NOMO-1 treated with DMSO at 0.1 percent for 48 hours (cell line): ENCODE results near the gene SUPT3H.
"Not testable (repeated sequence)": the region's sequence is repeated elsewhere in the genome, so short reads cannot be mapped to it uniquely, and the experiment has no call there.

Experiments used
- DNase-seq: peaks from one replicate; lab custom pipeline; 2025; ENCODE audit not compliant: unreplicated experiment; lab: John Stamatoyannopoulos, UW

Gene SUPT3H

DNA sequence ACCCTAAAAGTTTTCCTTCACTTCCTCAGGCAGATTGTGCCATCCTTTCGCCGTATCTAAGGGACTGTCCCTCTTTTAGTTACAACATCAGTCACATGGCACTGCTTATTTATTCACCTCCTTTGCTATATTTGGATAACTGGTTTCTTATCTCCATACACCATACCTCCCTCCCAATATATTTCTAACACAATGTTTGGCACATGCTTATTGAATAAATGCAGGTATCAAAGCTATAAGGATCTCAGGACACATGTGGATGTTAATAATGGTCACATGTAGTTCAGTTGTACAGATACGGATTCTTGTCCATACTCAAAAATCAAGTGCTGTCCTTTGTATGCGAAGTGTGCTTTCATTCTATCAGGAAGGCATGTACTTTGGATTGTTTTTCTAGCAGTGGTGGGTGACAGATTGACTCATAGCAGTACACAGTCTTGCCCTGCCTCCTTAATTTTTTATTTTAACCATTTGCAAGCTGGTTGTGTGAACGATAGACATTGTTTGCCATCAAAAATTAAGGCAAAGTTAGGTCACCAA is 456.7 kb downstream of the SUPT3H start:
- DNase-seq = peak; percentile 57

DNA sequence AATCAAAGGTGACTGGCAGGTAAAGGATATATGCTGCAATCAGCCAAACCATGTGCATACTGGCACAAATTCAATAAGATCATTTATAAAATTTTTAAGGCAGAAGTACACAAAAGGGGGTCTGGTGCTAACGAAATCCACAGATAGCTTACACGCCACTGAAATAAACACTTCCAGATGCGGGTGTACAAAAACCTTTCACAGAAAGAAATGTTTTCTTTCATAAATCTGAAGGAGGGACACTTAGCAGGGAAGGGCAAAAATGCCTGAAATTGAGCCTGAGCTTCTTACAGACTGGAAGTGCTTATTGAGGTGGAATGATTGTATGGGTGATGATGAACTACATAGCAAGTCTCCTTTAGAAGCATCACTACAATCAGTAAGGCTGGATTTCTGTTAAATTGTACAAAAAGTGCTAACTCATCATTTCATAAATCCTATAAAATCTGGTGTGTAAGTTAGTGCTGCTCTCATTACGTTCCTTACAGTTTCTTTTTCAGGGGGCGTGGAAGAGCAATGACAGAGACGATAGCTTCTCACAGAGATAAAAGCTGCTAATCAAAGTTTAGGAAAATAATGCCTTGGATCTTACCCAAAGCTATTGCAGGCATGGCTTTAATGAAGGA is 458.9 kb downstream of the SUPT3H start:
- DNase-seq = no peak

DNA sequence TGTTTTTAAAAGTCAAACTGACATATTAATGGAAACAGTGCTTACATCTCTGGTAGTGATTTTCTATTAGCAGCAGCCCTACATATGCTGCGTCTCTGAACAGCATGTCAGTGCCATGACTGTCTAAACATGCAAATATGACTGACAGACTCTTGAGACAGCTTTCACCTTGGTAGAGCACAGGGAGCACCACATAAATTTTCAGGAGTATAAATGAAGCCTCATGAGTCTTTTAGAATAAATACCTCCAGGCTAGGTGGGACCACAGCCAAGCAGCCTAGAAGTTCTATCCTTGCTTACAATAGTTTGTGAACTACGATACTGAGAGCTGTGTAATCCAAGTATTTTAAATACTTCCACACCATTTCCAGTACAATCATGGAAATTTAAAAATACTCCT is 460.3 kb downstream of the SUPT3H start:
- DNase-seq = no peak

DNA sequence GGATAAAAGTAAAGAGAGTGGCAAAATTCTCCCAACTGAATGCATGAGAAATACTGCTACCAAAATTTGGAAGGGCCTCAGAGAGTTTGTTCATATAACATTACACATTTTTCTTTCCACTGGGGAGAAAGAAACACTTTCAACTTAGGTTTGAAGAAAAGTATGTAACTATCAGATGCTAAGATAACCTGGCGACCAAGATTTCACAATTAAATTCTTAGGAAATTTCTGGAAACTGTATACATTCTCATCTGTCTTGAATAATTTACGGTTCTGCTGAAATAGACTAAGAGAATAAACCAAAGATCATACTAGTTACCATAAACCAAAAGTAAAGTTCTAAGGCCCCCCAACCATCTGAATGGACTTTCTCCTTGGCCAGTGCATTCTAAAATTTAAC is 462.6 kb downstream of the SUPT3H start:
- no peak for DNase-seq

DNA sequence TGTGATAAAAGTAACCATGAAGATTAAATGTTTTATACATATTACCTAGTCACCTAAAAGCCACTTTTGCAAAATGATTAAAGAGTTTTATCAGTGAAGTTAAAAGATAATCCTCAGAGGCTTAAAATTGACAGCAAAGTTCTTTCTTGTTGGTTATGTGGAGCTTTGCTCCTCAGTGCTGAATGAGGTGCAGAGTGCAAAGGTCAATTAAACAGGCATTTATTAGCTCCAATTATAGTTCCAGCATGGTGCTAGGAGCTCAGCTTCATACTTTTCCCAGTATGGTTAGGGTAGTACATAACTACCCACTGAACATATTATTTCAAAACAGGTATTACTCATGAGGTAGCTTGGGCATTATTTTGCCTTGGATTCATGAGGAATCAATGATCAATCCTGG is 463.6 kb downstream of the SUPT3H start:
- no peak for DNase-seq

DNA sequence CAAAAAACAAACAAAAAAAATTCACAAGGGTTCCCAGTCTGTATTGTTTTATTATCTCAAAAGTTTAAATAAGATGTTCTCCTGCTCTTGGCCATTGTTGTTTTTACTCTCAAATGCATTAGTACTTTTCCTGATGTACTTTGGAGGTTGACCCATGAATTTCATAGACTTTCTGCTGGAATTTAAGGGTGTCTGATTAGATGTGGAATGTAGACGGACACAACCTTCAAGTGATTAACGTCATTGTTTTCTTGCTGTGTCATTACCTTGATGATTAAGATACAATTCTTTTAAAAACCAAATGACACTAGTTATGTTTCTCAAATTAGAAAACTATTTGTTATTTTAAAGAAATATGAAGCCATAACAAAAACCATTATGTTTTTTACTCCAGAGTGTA is 471.0 kb downstream of the SUPT3H start:
- DNase-seq = no peak

DNA sequence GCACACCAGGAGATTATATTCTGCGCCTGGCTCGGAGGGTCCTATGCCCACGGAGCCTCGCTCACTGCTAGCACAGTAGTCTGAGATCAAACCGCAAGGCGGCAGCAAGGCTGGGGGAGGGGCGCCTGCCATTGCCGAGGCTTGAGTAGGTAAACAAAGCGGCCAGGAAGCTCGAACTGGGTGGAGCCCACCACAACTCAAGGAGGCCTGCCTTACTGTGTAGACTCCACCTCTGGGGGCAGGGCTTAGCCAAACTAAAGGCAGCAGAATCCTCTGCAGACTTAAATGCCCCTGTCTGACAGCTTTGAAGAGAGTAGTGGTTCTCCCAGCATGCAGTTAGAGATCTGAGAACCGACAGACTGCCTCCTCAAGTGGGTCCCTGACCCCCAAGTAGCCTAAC is 477.4 kb downstream of the SUPT3H start:
- not testable (repeated sequence) for DNase-seq

DNA sequence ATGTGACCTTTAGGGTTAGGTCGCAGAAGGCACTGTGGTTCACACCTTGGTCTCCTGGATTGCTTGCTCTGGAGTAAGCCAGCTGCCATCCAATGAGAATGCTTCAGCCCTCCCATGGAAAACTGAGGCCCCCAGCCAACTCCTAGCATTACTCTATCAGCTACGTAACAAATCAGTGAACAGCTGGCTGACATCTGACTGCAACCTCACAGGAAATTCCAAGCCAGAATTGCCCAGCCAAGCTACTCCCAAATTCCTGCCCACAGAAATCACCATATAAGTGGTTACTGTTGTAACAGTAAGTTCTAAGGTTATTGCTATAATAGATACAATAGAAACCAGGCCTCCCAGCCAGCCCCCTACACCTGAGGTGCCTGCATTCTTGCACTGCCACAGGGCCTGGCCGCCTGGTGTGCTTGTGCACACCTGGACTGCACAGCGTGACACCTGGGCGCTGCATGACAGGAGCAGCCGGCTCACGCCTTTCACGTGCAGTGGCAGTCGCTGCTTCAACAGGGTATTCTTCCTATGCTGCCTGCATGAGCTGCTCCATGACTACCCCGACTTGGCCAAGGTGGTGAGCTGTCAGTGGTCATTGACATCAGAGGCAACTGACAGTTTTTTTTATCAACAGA is 479.3 kb downstream of the SUPT3H start:
- DNase-seq = no peak

DNA sequence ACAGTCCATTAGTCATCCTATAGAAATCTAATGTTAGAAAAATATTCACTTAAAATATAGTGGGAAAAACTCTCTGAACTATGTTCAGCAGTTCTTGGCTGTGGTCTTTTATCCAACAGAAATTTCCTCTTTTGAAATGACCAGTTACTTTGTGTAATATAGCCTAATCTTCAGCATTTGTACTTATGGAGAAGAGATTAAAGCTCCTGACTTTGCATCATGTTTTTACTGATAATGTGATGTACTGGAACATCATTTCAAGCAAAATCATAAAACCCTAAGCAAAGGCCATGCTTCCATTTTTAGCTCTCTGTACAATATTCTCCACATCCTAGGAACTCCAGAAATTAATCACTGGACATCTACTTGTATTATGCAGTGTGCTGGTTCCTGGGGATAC is 480.4 kb downstream of the SUPT3H start:
- no peak for DNase-seq

DNA sequence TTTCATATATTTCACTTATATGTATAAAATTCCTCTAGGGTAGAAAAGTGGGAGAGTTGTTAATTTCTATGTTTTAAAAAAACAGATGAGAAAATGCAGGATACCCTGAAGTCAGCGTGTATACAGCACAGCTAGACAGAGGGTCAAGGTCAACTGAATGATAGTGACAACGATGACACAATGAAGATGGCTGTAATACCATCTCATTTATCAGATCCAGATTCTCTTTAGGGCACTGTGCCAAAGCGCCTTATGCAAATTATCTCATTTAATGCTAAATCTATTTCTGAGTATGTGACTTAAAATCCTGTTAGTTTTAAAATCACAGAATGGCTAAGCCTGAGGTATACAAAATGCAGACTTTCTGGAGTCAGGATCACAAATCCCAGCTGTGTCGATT is 481.0 kb downstream of the SUPT3H start:
- no peak for DNase-seq

DNA sequence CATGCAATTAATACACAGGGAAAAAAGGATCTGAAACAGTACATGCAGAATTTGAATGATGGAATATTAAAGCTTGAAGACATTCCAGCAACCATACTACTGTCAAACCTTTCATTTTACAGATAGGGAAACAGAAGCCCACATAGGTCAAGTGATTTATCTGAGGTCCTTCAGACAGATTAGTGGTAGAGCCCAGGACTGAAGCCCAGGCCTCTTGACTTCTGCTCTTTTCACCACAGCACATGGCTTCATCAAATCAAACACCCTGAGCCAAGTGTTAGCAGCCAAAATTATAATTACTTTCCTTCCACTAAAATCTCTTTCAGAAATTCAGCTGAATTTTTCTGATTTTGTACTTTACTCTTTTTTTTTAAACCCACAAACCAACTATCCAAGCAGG is 485.2 kb downstream of the SUPT3H start:
- no peak for DNase-seq

DNA sequence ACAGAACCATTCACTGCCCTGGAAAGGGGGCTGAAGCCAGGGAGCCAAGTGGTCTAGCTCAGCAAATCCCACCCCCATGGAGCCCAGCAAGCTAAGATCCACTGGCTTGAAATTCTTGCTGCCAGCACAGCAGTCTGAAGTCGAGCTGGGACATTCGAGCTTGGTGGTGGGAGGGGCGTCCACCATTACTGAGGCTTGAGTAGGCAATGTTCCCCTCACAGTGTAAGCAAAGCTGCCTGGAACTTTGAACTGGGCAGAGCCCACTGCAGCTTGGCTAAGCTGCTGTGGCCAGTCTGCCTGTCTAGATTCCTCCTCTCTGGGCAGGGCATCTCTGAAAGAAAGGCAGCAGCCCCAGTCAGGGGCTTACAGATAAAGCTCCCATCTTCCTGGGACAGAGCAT is 498.7 kb downstream of the SUPT3H start:
- not testable (repeated sequence) for DNase-seq

DNA sequence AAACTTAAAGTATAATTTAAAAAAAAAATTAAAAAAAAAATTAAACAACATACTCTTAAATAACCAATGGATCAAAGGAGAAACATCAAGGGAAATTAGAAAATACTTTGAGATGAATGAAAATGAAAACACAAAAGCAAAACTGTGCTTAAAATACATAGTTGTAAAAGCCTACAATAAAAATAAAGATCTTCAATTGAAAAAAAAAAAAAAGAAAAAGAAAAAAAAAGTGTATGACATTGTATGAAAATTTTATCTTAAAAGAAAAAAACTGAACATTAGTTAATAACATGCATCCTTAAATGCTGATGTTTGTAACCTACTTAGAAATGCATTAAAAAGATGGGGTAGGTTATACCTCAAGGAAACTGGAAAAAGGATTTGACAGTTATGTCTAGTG is 501.1 kb downstream of the SUPT3H start:
- DNase-seq = not testable (repeated sequence)

DNA sequence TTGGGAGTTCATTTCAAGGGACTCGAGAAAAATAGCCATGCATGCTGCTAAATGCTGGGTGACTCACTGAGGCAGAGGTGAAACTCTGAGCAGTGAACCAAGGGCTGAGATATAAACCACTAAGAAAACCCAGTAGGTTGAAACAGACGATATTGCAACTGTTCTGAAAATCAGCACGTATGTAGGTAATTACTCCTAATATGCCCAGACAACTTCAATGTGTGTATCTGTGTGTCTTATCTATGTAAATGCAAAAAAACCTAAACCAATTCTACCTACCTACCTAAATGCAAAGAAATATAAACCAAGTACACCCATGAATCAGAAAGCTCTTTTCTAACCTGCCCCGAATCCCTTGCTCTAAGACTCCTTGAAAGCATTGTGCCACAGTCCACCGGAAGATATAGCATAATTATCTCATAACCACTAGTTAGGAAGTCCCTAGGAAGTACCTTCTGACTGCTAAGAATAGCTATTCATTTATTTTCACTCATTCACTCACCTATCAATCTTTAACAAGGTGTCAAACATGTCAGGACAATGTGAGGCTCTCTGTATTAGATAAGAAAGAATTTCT is 508.3 kb downstream of the SUPT3H start:
- DNase-seq = no peak

DNA sequence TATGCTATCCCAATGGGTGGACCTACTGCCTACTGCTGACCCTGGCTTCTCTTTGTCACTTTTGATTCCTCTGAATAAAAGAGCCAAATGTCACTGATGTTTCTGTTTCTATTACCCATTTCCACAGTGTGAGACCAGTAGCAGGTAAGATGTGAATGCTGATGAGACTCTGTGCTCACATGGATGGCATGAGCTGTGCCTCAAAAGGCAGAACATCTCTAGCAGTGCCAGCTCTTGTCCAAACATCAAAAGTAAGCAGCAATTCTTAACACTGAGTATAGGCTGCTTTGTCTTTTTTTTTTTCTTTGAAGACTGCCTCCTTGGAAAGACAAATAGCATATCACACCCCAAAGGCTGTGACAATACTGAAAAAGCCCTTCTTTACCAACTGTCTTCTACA is 508.8 kb downstream of the SUPT3H start:
- DNase-seq = no peak

DNA sequence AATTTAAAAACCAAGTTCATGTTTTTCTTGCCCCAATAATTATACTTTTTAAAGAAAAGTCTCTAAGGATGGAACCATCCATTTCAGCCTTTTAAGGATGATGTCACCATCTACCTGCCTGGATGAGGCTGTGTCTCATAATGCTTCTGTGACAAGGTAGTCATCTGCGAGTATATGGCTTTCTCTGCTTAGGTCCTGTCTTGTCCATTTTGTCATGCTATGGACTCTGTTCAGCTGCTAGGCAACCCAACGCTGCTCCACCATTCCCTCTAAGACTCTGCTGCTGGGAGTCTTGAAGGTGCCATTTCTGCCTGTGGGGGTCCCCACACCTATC is 509.4 kb downstream of the SUPT3H start:
- DNase-seq = no peak

DNA sequence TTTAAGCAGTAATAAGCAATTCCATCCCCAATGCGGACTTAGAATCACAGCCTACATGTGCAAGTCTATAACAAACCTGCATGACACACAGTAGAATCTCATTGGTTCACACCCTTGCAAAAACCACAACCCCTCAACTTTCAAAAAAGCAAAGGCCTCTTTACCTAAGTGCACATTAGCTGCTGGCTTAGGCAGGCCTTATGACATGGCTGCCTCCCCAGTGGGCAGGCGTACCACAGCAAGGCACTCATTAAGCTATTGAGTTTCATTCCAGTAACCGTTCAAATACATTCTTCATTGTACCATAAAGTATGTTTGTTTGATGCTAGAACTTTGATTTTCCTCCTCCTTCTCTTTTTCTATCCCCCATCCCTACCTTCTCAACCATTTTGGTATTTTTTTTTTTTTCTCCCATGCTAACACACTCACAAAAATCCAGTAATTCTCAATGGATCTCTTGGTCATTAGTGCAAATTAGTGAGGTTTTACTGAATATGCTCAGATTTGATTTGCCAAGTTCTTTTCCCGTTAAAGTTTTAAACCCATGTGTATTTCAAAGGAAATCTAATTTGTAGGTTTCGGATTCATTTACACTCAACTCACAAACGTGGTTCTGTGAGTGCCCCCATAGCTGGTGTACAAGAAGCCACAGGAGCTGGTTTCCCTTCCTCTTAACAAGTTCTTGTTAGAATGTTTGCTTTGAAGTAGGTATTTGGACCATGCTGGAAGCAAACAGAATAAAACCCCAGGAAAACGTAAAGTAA is 510.0 kb downstream of the SUPT3H start:
- peak; percentile 29 for DNase-seq

DNA sequence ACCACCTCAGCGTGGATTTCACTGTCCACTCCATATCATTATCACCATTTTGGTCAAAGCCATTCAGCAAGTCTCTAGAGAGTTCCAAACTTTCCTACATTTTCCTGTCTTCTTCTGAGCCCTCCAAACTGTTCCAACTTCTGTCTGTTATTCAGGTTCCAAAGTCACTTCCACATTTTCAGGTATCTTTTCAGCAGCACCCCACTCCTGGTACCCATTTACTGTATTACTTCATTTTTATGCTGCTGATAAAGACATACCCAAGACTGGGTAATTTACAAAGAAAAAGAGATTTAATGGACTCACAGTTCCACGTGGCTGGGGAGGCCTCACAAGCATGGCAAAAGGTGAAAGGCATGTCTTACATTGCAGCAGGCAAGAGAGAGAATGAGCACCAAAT is 512.5 kb downstream of the SUPT3H start:
- not testable (repeated sequence) for DNase-seq

DNA sequence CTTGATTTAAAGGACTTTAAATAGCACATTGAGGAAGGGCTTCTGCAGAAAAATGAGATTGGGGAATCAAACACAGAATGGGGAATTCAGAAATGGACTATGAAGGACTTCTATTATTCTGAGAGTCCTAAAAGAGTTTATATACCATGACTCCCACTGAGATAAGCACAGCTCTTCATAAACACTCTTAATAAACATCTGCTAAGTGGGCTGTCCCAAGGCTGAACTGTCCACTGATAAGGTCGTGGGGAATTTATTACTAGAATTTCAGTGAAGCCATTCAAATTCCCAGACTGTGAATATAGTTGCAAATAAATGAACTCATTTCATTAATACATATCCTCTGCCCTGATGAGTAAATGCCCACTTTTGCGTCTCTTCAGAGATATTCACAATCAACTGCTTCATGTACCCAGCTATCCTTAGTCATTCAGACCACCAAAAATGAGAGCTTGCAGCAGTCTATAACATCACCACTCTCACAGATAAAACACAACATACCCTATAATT is 517.8 kb downstream of the SUPT3H start:
- DNase-seq = no peak

DNA sequence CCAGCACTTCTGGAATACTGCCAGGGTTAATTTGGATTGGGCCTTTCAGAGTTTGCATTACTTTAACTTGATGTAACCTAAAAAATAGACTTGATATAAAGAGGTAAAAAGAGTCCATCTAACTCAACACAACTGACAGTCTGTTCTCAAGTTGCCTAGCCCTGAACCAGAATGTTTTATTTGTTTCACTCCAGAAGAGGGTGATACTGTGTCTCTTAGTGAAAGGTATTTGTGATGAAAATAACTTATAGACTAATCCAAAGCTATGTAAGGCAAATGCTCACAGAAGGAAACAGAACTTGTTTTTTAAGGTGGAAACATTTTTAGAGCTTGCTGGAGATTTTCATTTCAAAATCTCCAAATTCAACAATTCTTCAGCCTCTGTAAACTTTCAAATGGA is 518.7 kb downstream of the SUPT3H start:
- DNase-seq = no peak

DNA sequence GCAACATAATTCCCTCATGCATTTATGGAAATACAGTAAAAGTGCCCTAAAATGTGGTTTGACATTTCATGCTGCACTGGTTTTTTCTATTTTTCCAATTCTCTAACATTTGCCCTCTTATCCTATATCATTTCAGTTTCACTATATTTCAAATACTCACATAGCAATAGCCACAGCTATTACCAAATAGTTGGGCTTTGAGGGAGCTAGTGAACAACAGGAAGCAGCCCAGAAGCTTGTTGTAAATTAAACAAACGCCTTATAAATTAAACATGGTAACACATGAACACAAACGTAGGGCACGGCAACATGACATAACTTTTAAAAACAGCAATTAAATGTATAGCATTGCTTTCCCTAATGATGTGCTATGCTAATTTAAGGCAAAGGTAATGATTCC is 521.3 kb downstream of the SUPT3H start:
- DNase-seq = peak; percentile 18
